Chondrocyte (in vitro differentiated cells): Measurements from ENCODE around the gene MBNL2. TPM values are rescaled to one million over a fixed set of nuclear protein-coding genes. Genes with fewer than 3 reads are reported as not detected.

ENCODE experiments used
- DNase-seq: peaks from one replicate; pipeline ENCODE4 v3.0.0; 2021; ENCODE audit warnings: mixed read lengths, low spot score
- H3K27ac Mint-ChIP-seq: one replicate; pipeline ENCODE4 v1.8.0; 2021; ENCODE audit warnings: mild to moderate bottlenecking, moderate library complexity, mixed read lengths; ENCODE audit not compliant: unreplicated experiment
- H3K27me3 Mint-ChIP-seq: 2 replicates; pipeline ENCODE4 v1.8.0; 2021; ENCODE audit warnings: low read depth, mixed read lengths
- H3K36me3 Mint-ChIP-seq: 2 replicates; pipeline ENCODE4 v1.8.0; 2021; ENCODE audit warnings: low read depth, mixed read lengths
- H3K4me1 Mint-ChIP-seq: 2 replicates; pipeline ENCODE4 v1.8.0; 2021; ENCODE audit warnings: low read depth, mild to moderate bottlenecking, mixed read lengths
- H3K4me3 Mint-ChIP-seq: one replicate; pipeline ENCODE4 v1.8.0; 2021; ENCODE audit warnings: mild to moderate bottlenecking, moderate library complexity, mixed read lengths; ENCODE audit not compliant: unreplicated experiment
- H3K9me3 Mint-ChIP-seq: 2 replicates; pipeline ENCODE4 v1.8.0; 2021; ENCODE audit warnings: low read depth, mixed read lengths
- CTCF ChIP-seq: fragments of 200-600 bp; sonication (generic); IDR thresholded peaks from 2 replicates; pipeline ENCODE4 v1.5.0; 2021; ENCODE audit warnings: antibody characterized with exemption, mild to moderate bottlenecking, moderate library complexity
- total RNA-seq: library from RNA; stranded (reverse); gene quantifications from 3 replicates; pipeline ENCODE4 v1.2.1, GENCODE V29; 2021

Gene MBNL2
- total RNA-seq, 1 donor from 2014 or later, result 41.3 TPM

GRCh38 chr13:97354808-97355207 is 132.7 kb downstream of the MBNL2 start:
- Mint-ChIP-seq H3K36me3 (peaks cover 26% of the 10 kb centered on the region), H3K27me3 (no peaks in the 10 kb centered on the region), H3K27ac (peak overlapping the region; percentile 24)

GRCh38 chr13:97356592-97356991 is 134.5 kb downstream of the MBNL2 start:
- no peaks in the 10 kb centered on the region for H3K9me3 Mint-ChIP-seq
- peaks cover 22% of the 10 kb centered on the region for H3K4me1 Mint-ChIP-seq
- no peak for TF ChIP-seq CTCF
- H3K27ac Mint-ChIP-seq, result peak overlapping the region; percentile 10
- H3K36me3 Mint-ChIP-seq, result peaks cover 14% of the 10 kb centered on the region
- no peaks in the 10 kb centered on the region for H3K27me3 Mint-ChIP-seq
- no peak for DNase-seq
- H3K4me3 Mint-ChIP-seq, result no peak overlapping the region

More at GRCh38 chr13:97354808-97355207, 132.7 kb downstream of the MBNL2 start:
- no peak overlapping the region for H3K4me3 Mint-ChIP-seq
- peaks cover 20% of the 10 kb centered on the region for H3K4me1 Mint-ChIP-seq
- no peak for TF ChIP-seq CTCF
- DNase-seq, result no peak
- peaks cover 11% of the 10 kb centered on the region for H3K9me3 Mint-ChIP-seq

- Mint-ChIP-seq H3K4me3 (no peak overlapping the region), H3K27me3 (no peaks in the 10 kb centered on the region), H3K9me3 (no peaks in the 10 kb centered on the region), H3K36me3 (peaks cover 26% of the 10 kb centered on the region), H3K4me1 (peaks cover 30% of the 10 kb centered on the region), H3K27ac (no peak overlapping the region)
- TF ChIP-seq CTCF, result peak; percentile 99
- no peak for DNase-seq
These were observed 137.3 kb downstream of the MBNL2 start for GRCh38 chr13:97359181-97360057.

DNA sequence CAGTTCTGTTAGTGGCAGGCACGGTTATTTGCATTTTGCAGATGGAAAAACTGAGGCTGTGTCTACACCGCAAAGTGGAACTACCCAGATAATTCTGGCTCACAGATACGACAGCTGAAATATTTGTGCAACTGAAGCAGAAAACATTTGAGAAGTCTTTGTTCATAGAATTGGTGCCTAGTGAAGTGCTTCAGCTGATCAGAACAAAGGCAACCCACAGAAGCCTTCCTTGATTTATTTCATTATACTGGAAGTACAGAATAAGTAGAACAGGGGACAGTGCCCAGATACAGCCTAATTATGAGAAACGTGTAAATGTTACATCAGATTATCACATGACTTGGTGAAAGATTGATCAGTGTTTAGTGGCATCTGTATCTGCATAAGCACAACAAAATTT is 138.5 kb downstream of the MBNL2 start:
- peaks cover 26% of the 10 kb centered on the region for H3K36me3 Mint-ChIP-seq
- TF ChIP-seq CTCF, result no peak
- H3K27me3 Mint-ChIP-seq, result no peaks in the 10 kb centered on the region
- no peak overlapping the region for H3K27ac Mint-ChIP-seq
- H3K4me1 Mint-ChIP-seq, result peaks cover 29% of the 10 kb centered on the region
- no peaks in the 10 kb centered on the region for H3K9me3 Mint-ChIP-seq
- no peak for DNase-seq
- H3K4me3 Mint-ChIP-seq, result no peak overlapping the region

DNA sequence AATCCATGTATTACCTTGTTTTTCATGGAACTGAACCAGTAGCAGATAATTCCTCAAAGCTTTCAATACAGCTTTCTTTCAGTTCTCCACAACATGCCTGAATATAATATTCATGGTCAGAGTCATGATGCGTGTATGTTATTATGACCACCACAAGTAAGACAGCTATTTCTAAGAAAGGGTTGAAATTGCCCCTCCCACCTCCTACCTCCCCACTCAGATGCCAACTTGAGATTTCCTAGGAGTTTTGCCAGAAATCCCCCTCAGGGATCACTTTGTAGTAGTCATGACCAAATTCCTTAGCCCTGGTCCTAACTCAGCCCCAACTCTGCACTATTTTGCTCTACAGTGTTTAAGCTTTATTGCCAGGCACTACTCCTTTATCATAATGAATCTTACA is 141.9 kb downstream of the MBNL2 start:
- DNase-seq, result no peak
- no peaks in the 10 kb centered on the region for H3K27me3 Mint-ChIP-seq
- no peak for TF ChIP-seq CTCF
- peaks cover 44% of the 10 kb centered on the region for H3K4me1 Mint-ChIP-seq
- H3K9me3 Mint-ChIP-seq, result no peaks in the 10 kb centered on the region
- H3K4me3 Mint-ChIP-seq, result no peak overlapping the region
- no peak overlapping the region for H3K27ac Mint-ChIP-seq
- peaks cover 27% of the 10 kb centered on the region for H3K36me3 Mint-ChIP-seq
